Activated CD4-positive, alpha-beta T cell treated with anti-CD3 and anti-CD28 coated beads, Interleukin-2, amount 10 ng/mL, durations not matched to agents 7 days and 5 days (primary cell): Measurements from ENCODE around the gene AIFM1. TPM values are rescaled to one million over a fixed set of nuclear protein-coding genes. Genes with fewer than 3 reads are reported as not detected.
A peak's percentile ranks its signal among the peaks of the same experiment; 100 is the strongest.

Source experiments
- CTCF ChIA-PET: fragments of 350-600 bp; sonication (Branson Sonifier 250); formaldehyde crosslinking; loops from one replicate; lab custom pipeline; 2021; ENCODE audit warnings: antibody characterized with exemption; lab: Charles Lee
- POLR2A ChIA-PET: fragments of 350-600 bp; sonication (Branson Sonifier 250); formaldehyde crosslinking; loops from one replicate; lab custom pipeline; 2021; ENCODE audit warnings: antibody characterized with exemption; lab: Charles Lee
- DNase-seq: peaks from one replicate; pipeline ENCODE4 v3.0.0-alpha.2; 2020
- H3K27ac Mint-ChIP-seq: one replicate; pipeline ENCODE4 v1.8.0; 2021; ENCODE audit warnings: mild to moderate bottlenecking, moderate library complexity, mixed read lengths
- H3K27me3 Mint-ChIP-seq: one replicate; pipeline ENCODE4 v1.8.0; 2021; ENCODE audit warnings: mixed read lengths
- H3K36me3 Mint-ChIP-seq: one replicate; pipeline ENCODE4 v1.8.0; 2021; ENCODE audit warnings: low read depth, mixed read lengths
- H3K4me1 Mint-ChIP-seq: one replicate; pipeline ENCODE4 v1.8.0; 2021; ENCODE audit warnings: mixed read lengths
- H3K4me3 Mint-ChIP-seq: one replicate; pipeline ENCODE4 v1.8.0; 2021; ENCODE audit warnings: mild to moderate bottlenecking, moderate library complexity, mixed read lengths
- H3K9me3 Mint-ChIP-seq: one replicate; pipeline ENCODE4 v1.8.0; 2021; ENCODE audit warnings: mixed read lengths
- total RNA-seq, 2 experiments: library from RNA; stranded (reverse); gene quantifications; one replicate each; pipeline ENCODE4 v1.2.3, GENCODE V29; 2021

AIFM1 gene
- total RNA-seq, 2 experiments from 2014 or later = 32.3 to 40.3 TPM

DNA sequence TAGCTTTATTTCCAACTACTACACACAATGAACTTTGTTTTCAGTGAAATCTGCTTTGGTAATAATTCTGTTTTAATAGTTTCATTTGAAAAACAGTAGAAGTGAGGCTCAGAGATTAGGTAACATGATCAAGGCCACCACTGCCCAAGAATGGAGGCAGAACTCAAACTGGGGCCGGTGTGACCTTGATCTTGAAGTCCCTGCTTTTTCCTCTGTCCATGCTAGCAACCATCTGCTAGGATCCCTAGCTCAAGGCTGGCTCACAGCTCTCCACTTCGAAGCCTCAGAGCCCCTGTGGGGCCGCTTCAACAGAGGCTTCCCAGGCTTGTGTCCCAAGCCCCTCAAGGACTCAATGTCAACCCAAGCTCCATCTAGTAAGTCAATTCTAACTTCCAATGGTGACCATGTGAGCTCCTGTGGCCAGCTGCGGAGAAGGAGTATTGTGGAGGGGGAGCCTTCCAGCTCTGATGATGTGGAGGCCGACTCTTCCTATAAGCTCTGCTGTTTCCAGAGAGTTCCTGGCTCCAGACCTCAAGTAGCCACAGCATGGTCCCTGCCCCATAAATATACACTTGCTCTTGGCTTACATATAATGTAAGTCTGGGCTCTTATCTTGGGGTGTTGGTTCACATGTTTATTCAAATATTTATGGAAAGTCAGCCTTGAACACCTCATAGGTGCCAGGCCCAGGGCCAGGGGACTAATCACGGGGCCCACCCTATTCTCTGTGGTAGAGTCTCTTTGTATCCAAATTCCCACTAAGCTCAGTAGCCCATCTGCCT lies 70.2 kb downstream of the AIFM1 start:
- Mint-ChIP-seq H3K27me3 (no peaks in the 10 kb centered on the region), H3K9me3 (no peaks in the 10 kb centered on the region), H3K4me3 (no peak overlapping the region), H3K36me3 (peaks cover 5% of the 10 kb centered on the region), H3K27ac (peak overlapping the region; percentile 54), H3K4me1 (peaks cover 70% of the 10 kb centered on the region)
- ChIA-PET CTCF (interaction anchor here (0.8 to 1.4 kb wide), 4 partner anchors 9 to 23 kb away, joined by 3 to 4 read pairs (median 4); no protein-coding TSS in a partner anchor), POLR2A (interaction anchor here (0.6 kb wide), 1 partner anchor 26 kb away, joined by 8 read pairs; no protein-coding TSS in a partner anchor)
- DNase-seq = no peak

DNA sequence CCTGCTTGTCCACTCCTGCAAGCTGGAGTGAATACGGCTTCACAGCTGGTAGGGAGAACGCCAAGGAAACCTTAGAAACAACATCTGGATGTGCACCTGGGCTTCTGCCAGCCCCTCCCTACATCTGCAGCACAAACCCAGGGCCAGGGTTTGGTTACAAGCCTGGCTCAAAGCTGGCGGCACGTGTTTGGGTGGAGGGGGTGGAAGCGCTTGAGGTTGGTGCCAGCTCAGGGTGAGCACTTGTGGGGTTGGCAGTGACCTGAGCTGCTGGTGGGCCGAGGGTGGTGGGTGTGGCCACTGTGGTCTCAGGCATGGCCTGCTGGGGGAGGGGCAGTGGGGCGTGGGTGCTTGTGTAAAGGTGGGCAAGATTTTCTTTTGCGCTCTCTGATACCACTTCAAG lies 70.9 kb downstream of the AIFM1 start:
- CTCF ChIA-PET = interaction anchor here (1.4 kb wide), 1 partner anchor 10 kb away, joined by 4 read pairs; no protein-coding TSS in a partner anchor
- POLR2A ChIA-PET = interaction anchor here (0.6 kb wide), 1 partner anchor 27 kb away, joined by 8 read pairs; no protein-coding TSS in a partner anchor
- no peaks in the 10 kb centered on the region for H3K9me3 Mint-ChIP-seq
- H3K4me3 Mint-ChIP-seq = no peak overlapping the region
- no peaks in the 10 kb centered on the region for H3K27me3 Mint-ChIP-seq
- no peak for DNase-seq
- H3K36me3 Mint-ChIP-seq = peaks cover 7% of the 10 kb centered on the region
- H3K4me1 Mint-ChIP-seq = peaks cover 68% of the 10 kb centered on the region
- peak overlapping the region; percentile 54 for H3K27ac Mint-ChIP-seq

DNA sequence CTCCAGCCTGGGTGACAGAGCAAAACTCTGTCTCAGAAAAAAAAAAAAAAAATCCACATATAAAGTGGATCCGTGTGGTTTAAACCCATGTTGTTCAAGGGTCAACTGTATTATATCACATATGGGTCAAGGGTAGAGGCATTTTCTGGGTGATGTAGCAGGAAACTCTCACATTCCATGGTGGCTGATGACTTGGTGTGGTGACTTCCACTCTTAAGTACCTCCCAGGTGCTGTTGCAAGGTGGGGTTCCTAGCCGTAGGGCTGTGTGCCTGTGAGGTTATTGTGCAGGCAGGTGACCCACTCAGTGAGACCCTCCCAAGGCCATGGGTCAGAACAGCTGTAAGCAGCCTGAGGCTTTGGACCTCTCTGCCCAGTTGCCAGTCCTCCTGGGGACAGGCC lies 72.4 kb downstream of the AIFM1 start:
- Mint-ChIP-seq H3K27me3 (no peaks in the 10 kb centered on the region), H3K36me3 (peaks cover 11% of the 10 kb centered on the region), H3K27ac (peak overlapping the region; percentile 57), H3K9me3 (no peaks in the 10 kb centered on the region), H3K4me3 (no peak overlapping the region), H3K4me1 (peaks cover 66% of the 10 kb centered on the region)
- DNase-seq = no peak
- ChIA-PET CTCF (interaction anchor here (0.9 kb wide), 1 partner anchor 45 kb away, joined by 3 read pairs; no protein-coding TSS in a partner anchor), POLR2A (no interaction called here)

DNA sequence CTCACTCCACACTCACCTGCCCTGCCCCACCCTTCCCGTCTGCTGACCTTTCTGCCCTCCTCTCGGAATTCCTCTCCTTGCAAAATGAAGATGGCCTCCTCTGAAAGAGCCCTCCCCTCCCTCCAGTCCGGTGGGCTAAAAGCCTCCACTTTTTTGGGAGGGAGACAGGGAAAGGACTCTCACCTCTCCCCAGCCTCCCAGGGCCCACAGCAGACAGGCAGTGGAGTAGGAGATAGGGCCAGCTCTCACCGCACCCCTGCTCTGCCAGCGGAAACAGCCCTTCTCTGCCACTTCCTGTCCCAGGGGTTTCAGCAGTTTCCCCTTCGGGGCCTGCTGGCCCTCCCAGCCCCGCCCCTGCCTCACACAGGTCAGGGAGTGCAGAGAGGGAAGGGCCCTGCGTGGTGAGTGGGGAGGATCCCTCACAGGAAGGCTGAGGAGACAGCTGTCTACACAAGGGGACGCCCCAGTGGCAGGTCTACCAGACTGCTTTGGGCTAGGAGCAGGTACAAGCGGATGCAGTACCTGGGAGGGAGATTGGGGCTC lies 73.6 kb downstream of the AIFM1 start:
- Mint-ChIP-seq H3K9me3 (no peaks in the 10 kb centered on the region), H3K36me3 (peaks cover 14% of the 10 kb centered on the region), H3K27ac (peak overlapping the region; percentile 95), H3K4me1 (peaks cover 66% of the 10 kb centered on the region), H3K27me3 (no peaks in the 10 kb centered on the region), H3K4me3 (peak overlapping the region; percentile 82)
- DNase-seq = peak; percentile 92
- POLR2A ChIA-PET = no interaction called here
- CTCF ChIA-PET = interaction anchor here (0.5 kb wide), 1 partner anchor 40 kb away, joined by 3 read pairs; no protein-coding TSS in a partner anchor

DNA sequence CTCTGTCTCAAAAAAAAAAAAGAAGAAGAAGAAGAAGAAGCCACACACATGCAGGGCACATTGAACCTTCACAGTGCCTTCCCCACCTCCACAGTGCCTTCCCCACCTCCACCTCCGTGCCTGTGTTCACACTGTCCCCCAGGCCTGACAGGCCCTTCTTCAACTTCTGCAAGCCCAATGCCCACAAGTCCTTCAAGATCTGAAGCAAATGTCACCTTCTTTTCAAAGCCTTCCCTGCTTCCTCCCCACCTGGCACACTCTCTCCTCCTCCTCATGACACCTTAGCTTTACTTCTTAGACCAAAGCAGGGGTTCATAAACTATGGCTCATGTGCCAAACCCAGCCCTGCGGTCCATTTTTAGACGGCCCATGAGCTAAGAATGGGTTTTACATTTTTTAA lies 75.3 kb downstream of the AIFM1 start:
- Mint-ChIP-seq H3K4me3 (peak overlapping the region; percentile 43), H3K27ac (peak overlapping the region; percentile 89), H3K9me3 (no peaks in the 10 kb centered on the region), H3K27me3 (no peaks in the 10 kb centered on the region), H3K4me1 (peaks cover 69% of the 10 kb centered on the region), H3K36me3 (peaks cover 28% of the 10 kb centered on the region)
- ChIA-PET POLR2A (no interaction called here), CTCF (interaction anchor here (1.0 kb wide), 1 partner anchor 30 kb away, joined by 3 read pairs; no protein-coding TSS in a partner anchor)
- DNase-seq = no peak

DNA sequence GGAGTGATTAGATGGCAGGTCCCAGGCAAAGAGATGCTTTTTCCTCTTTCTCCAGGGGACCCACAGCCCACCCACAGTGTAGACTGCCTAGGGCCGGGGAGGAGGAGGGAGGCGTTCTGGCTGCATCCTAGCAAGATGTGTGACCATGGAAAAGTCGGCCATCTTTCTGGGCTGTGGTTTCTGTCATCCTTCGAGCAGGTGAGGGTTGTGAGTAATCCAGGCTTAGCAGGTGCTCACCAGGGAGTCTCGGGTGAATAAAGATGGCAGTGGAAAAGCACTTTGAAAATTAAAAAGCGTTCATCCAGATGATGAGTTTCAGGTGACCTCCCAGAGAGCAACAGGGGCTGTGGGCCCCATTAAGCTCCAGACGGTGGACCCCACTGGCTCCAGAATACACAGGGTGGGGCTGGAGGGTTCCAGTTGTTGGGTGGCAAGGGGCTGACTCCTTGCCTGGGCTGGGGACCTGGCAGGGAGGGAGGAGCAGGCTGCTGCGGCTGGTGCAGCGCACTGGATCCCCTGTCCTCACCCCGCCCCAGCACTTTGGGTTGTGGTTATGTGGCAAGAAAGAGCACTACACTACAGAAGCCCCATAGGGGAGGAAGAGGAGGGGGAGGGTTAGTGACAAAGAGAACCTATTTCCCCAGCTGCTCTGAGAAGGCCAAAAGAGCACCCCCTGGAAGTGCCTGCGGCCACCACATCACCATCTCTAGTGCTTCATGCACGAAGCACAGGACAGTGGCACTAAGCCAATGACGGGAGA lies 79.0 kb downstream of the AIFM1 start:
- Mint-ChIP-seq H3K27ac (peak overlapping the region; percentile 94), H3K4me1 (peaks cover 73% of the 10 kb centered on the region), H3K36me3 (peaks cover 36% of the 10 kb centered on the region), H3K4me3 (peak overlapping the region; percentile 78), H3K27me3 (no peaks in the 10 kb centered on the region), H3K9me3 (no peaks in the 10 kb centered on the region)
- CTCF ChIA-PET = interaction anchor here (0.6 to 2.5 kb wide), 9 partner anchors 22 to 1679 kb away, joined by 3 to 8 read pairs (median 4); no protein-coding TSS in a partner anchor
- DNase-seq = peak; percentile 85
- POLR2A ChIA-PET = interaction anchor here (0.7 kb wide), 1 partner anchor 109 kb away, joined by 3 read pairs; no protein-coding TSS in a partner anchor

DNA sequence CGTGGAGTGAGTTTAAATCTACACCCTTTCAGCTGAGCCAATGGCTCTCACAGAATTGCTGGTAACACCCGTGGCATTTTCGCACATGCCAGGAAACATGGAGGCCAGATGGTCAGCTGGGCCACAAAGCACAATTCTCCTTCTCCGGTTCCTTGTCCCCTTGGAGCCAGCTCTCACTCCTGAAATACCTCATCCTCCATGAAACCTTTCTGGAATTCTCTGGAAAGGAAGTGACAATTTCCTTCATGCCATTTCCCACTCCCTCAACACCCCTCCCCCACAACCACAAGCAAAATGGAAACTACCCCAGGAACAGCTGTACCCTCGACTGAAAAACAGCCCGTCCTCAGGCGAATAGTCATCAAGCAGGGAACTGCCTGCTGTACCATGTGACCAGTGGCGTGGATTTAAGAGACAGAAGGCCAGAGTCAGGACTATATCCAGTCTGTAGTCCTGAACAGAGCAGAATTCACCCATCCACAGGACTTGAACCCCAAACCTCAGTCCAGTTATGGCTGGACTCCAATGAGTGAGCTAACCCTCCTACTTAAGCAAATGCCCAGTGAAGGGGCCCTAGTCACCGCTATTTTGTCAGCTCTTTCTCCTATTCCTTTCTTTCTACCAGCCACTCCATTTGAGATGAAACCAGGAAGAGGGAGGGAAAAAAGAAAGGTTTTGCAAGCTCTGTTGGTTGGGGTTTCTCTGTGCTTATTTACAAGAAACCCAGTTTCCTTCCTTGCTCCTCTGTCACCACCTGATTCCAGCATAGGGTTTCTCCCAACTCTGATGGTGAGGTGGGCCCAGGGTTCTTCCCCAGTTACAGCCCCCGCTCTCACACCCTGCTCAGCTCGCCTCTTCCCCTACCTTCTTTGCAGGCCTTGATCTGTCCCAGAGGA lies 79.8 kb downstream of the AIFM1 start:
- Mint-ChIP-seq H3K36me3 (peaks cover 39% of the 10 kb centered on the region), H3K9me3 (no peaks in the 10 kb centered on the region), H3K4me3 (peak overlapping the region; percentile 78), H3K27ac (peak overlapping the region; percentile 94), H3K4me1 (peaks cover 77% of the 10 kb centered on the region), H3K27me3 (no peaks in the 10 kb centered on the region)
- DNase-seq = no peak
- CTCF ChIA-PET = interaction anchor here (0.6 to 2.5 kb wide), 9 partner anchors 10 to 1680 kb away, joined by 3 to 8 read pairs (median 4); no protein-coding TSS in a partner anchor
- POLR2A ChIA-PET = interaction anchor here (0.7 kb wide), 1 partner anchor 109 kb away, joined by 3 read pairs; no protein-coding TSS in a partner anchor

DNA sequence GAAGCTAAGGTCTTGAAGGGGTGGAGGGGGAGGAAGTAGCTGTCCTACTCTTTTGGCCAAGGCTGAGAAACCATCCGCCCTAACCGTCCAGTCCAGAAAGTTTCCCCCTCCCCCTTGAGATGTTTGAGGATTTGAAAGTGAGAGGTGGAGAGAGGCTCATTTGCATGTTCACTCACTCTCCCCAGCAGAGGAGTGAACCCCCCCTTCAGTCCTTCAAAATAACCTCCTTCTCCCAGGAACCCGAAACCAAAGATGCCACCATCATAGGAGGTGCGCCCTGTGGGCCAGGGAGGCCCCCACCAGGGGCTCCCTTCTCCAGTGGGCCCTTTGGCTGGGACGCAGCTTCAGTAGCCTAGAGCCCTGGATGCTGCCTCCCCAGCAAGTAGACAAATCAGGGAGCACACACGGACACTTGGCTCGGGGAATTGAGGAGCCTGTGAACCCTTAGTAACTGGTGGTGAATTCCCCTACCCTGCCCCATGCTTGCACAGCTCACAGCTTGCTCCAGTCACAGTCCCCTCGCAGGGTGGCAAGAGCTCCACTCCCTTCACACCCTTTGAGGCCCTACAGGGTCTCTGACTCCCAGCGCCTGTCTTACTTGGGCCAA lies 80.9 kb downstream of the AIFM1 start:
- H3K36me3 Mint-ChIP-seq = peaks cover 40% of the 10 kb centered on the region
- H3K27ac Mint-ChIP-seq = peak overlapping the region; percentile 94
- CTCF ChIA-PET = interaction anchor here (0.7 to 1.8 kb wide), 7 partner anchors 11 to 110 kb away, joined by 3 to 7 read pairs (median 3); no protein-coding TSS in a partner anchor
- H3K9me3 Mint-ChIP-seq = no peaks in the 10 kb centered on the region
- peaks cover 79% of the 10 kb centered on the region for H3K4me1 Mint-ChIP-seq
- H3K27me3 Mint-ChIP-seq = no peaks in the 10 kb centered on the region
- peak overlapping the region; percentile 78 for H3K4me3 Mint-ChIP-seq
- peak; percentile 15 for DNase-seq
- POLR2A ChIA-PET = no interaction called here

DNA sequence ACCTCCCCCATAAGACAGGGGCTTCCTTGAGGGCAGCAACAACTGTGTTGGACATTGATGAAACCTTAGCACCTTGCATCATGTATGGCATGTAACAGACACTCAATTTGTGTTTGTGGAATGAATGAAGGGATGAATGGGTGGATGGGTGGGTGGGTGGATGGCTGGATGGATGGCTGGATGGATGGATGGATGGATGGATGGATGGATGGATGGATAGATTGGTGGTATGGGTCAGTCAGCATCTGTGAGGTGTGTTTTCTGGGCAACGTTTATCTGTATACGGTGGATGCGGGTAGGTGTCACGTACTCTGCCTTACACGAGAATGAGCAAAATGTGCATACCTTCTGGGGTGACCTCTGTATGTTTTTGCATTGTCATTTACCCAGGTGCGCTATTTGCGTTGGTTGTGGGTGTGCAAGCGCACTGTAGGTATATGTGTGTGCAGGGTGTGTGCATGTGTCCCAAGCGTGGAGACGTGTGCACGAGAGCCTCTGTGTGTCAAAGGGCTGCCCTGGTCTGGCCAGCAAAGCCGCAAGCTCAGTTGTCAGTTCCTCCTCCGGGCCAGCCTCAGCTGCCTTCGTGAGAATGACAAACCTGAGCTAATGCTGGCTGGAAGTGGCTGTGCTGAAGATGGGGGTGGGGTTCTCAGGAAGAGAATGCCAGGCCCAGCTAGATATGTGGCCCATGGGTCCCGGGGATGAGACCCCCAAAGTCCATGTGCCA lies 81.8 kb downstream of the AIFM1 start:
- Mint-ChIP-seq H3K4me1 (peaks cover 76% of the 10 kb centered on the region), H3K4me3 (peak overlapping the region; percentile 78), H3K27ac (peak overlapping the region; percentile 94), H3K36me3 (peaks cover 39% of the 10 kb centered on the region), H3K27me3 (no peaks in the 10 kb centered on the region), H3K9me3 (no peaks in the 10 kb centered on the region)
- POLR2A ChIA-PET = no interaction called here
- DNase-seq = no peak
- CTCF ChIA-PET = interaction anchor here (0.7 to 2.1 kb wide), 4 partner anchors 23 to 109 kb away, joined by 3 to 10 read pairs (median 5); no protein-coding TSS in a partner anchor

DNA sequence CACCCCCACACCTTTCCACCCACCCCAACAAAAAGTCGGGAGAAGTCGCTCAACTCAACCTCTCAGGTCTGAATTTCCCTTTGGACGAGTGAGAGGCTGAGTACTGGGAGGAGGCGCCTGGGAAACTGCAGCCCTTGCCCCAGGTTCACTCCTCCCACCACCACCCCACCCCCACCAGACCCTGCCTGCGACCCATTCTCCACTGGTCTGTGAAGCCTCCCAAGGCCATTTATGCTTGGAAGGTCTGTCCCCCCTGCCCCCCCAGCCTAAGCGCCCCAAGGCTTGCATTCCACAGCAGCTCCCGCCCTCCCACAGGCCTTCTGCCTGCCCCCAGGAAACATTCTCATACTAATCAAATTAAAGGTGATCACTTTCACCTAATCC lies 82.5 kb downstream of the AIFM1 start:
- peak overlapping the region; percentile 78 for H3K4me3 Mint-ChIP-seq
- peaks cover 70% of the 10 kb centered on the region for H3K4me1 Mint-ChIP-seq
- no peaks in the 10 kb centered on the region for H3K9me3 Mint-ChIP-seq
- no peaks in the 10 kb centered on the region for H3K27me3 Mint-ChIP-seq
- H3K27ac Mint-ChIP-seq = peak overlapping the region; percentile 94
- ChIA-PET POLR2A (no interaction called here), CTCF (interaction anchor here (1.0 to 2.1 kb wide), 3 partner anchors 37 to 82 kb away, joined by 3 to 10 read pairs (median 4); partner anchors contain the start of gene AIFM1)
- peaks cover 39% of the 10 kb centered on the region for H3K36me3 Mint-ChIP-seq
- DNase-seq = no peak
